GM18517 (cell line): ENCODE results near the gene CALML3.

Source experiments
- ATAC-seq: cut with Tn5 transposase; IDR thresholded peaks from one replicate; pipeline ENCODE4 v1.9.1; 2021; ENCODE audit warnings: mild to moderate bottlenecking, moderate library complexity; ENCODE audit not compliant: unreplicated experiment

CALML3 gene

DNA sequence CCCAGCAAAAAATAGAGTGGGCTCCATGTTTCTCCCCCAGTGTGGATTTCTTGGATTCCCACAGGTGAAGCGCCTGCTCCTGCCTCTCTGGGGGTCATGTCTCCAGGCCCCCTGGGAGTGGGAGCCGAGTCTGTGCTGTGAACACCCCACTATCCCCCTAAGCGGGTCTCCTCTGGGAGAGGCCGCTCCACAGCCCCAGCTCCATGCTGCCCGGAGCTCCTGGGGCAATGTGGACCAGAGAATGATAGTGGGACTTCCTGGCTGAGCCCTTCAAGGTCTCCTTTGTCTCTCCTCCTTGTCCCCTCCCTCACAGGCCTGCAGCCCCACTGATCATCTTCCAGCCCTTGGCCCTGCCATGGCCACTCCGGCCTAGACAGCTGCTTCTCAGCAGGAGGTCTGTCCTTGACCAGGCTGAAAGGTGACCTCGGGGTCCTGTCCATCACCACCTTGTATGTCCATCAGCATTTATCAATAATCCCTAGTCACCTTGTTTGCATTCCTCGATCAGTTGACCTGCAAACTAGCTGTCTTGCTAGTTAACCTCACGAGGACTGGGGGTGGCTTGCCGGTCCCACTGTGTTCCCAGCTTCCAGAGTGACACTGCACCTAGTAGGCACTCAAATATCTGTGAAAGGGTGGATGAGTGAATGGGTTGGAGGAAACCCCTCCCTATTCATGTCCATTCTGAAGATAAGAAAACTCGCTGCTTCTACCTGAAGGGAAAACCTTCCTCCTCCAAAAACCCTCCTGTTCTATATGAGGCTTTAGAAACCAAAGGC lies 776 bp upstream of the CALML3 start:
- no peak for ATAC-seq

DNA sequence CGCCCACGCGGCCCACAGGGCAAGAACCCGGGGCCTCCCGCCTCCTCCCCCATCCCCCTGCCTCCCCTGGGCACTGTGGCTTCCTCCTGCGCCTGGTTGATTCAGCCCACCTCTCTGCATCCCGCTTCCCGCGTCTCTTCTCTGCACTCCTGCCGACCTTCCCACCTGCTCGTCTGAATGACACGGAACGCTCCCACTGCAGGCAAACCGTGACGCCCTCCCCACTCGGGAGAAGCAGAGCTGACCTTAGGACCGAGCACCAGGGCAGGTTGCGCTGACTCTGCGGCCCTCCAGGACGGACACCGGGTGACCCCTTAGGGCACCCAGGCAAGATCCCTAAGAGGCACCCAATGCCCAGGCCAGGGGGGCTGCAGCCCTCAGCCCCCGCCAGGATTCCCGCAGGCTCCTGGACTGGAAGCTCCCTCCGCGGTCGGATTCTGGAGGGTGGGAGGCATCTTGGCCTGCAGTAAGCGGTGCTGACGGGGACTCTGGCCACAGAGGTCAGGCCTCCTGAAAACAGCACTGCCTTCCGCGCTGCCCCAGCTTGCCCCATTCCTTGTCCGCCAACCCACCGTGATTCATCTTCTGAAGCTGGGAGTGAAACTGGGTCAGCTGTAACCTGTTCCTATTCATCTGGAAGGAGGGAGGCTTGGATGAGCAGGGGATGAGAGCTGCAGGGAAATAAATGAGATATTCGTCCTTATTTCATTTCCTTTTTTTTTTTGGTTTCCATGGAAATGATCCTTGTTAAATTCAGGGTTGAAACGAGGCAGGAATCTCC lies 990 bp downstream of the CALML3 start:
- no peak for ATAC-seq

DNA sequence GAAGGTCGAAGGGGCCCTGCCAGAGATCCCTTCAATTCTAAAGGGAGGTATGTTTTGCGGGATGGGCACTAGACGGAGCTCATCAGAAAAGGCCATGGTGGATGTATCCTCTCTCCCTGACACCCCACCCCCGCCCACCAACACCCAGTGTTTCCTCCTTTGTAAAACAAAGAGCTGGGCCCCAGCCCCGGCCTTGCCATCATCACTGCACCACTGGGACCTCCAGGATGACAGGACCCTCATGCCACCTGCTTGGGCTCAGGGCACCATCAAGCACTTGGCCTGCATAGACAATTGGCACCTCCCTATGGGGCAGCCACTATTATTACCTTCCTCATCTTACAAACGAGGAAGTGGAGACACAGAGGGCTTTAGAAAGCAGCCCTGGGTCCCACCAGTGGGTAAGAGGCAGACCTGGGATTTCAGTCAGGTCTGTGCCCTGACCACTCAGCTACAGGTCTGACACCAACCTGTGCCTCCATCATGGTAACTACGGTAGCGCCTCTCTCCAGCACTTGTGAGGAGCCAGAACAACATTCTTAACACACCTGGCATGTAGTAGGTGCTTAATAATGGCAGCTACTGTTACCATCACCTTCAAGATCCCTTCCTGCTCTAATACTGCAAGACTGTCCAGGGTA lies 2.0 kb downstream of the CALML3 start:
- ATAC-seq: no peak

DNA sequence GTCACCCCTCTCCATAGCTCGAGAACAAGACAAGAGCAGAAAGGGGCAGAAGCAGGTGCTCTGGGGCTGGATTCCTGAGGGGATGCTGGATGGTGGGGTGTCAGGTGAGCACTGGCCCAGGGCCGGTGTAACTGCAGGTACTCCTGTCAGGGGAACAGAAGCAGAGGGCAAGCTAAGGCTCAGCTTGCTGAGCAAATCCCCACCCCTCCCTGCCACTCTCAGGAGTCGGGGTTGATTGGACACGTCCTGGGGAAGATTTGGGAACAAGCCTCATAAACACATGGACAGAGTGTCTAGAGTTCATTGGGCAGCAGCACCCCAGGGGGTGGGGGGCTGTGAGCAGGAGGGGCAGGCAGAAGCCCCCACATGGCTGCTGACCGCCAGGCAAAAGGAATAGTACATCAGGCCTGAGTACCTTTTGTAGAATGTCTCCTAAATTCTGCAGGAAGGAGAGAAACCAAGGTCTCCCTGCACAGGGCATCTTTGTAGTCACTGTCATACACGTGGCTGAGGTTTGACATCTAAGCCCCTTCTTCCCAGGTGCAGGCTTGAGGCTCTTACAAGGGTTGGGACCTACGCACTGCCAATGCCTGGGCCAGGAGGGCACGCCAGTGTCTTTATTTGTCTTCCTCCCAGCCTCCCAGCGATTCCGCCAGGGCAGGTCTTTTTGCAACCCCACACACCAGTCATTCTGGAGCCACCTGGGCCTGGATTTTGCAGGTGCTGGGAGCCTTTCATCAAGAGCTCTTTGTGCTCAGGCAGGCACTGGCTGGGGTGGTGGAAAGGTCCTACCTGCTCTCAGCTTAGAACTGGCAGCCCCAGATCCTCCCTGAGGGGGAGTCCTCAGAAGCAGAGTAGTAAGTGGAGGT lies 2.8 kb downstream of the CALML3 start:
- no peak for ATAC-seq

DNA sequence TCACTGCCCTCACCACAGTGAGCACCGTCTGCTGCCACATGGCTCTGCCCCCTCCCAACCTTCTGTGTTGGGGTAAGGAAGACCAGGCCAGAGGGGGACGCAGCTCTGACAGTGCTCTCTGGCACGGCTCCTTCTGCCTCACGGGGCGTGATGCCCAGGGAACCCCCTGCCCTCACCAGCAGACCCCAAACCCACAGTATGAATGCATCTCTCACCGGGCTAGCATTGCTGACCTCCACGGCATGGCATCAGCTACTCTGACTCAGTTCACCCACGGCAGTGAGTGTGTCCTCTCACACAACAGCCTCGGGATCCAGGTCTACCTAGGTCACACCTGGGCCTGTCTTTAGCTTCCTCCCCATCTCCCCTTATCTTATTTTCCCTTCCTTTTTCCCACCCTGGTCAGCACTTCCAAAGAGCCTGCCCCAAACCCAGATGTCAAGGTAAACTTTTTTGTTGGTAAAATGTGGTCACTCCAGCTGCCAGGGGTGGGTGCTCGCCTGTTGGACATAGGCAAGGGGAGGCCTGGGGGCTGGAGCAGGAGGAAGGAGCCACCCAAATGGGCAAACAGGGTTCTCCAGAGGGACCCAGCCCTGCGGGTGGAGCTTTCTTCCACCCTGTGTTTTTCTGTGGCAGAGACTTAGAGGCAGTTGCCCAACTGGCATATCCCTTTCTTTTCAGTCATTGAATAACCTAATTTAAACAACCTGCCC lies 4.4 kb downstream of the CALML3 start:
- no peak for ATAC-seq

DNA sequence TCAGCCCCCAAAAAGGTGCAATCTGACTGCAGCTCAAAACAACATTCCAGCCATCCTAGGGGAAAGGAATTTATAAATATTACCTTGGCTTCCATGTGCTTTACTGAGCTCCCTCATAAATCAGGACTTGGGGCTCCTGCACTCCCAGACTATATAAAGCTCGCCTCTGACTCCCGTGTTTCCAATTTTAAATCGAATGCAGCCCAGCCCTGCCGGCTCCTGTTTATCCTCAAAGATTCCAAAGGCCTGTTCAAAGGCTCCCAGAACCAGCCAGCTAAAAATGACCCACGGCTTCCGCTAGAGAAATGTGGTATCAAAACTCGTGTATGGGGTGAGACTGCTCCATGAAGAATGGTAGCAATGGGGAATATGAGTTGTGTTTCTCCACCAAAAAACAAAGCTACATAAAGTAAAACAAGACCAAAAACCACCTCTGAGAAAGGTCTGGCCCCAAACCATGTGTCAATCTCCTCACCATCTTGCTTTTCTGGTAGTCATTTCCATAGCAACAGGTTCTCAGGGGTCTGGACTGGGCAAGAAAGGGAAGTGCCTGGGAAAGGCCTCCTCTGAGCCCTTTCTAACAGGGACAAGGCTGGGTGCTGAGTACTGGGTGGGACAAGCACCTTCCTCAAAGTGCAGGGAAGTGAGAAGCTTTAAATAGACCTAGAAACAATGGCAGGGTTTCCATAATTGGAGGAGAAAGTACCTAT lies 5.1 kb downstream of the CALML3 start:
- ATAC-seq: no peak

DNA sequence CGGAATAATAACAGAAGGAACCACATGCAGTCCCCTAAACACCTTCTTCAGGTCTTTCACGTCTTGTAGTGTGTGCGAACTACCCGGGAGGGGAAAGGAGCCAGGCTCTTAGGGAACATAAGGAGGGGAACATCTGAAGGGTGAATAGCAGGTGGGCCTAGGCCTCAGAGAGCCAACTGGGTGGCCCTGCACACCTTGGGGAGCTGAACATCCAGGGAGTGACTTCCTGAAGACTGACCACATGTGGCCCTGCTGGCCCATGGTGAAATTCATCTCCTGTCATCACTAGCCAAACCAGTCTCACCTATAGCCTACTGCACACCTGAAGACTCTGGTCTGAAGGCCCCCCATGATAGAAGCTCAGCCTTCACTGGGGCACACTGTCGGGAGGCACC lies 5.6 kb downstream of the CALML3 start:
- ATAC-seq: no peak

DNA sequence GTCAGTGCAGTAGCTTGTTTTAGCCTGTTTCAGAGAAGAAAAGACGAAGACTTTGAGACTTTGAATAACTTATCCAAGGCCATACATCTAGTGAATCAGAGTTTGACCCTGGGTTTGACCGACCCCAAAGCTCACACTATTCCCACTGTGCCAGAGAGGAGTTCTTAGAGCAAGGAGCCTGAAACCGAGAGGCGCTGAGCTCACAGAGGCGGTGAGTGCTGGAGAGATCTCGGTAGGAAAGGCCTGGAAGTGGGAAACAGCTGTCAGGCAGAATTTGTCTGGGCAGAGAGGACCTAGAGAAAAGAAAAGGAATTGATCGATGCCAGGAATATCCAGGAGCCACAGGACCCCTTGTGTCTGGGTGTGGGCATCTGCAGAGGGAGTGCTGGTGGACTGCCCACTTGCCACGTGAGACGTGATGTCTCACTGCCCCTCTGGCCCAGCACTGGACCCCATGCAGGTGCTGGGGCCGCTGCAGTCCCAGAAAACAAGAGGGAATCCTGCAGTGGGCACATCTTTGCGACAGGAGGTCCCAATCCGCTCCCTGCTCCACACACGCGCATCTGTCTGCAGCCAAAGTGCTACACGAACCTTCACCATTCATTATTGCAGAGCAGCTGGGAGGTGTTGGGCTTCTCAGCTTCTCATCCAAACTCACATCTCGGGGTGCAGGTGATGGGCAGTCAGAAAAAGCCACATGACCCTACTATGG lies 6.2 kb downstream of the CALML3 start:
- no peak for ATAC-seq

DNA sequence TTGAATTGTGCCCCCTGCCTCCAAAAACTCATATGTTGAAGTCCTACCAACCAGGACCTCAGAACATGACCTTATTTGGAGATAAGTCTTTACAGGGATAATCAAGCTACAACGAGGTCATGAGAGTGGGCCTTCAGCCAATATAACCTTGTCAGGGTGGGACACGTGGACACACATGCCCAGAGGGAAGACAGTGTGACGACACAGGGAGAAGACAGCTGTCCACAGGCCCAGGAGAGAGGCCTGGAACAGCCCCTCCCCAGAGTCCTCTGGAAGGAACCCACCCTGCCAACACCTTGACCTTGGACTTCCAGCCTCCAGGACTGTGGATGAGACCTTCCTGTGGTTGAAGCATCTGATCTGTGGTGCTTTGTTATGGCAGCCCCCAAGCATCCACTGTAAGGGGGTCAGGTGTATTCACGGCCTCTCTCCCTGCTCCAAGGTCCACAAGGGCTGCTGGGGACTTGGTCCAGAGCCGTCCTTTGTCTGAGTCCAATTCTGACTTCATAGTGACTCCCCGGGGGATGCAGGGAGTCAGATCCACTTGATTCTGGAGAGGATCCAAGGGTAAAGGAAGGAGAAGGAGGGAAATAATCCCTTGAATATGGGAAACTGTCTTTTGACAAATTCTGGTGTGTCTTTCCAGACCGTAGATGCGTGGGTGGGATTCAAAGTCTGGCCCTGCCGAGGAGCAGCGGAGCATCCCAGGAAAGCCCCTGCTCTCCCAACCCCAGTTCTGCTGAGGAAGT lies 7.0 kb downstream of the CALML3 start:
- ATAC-seq: no peak

DNA sequence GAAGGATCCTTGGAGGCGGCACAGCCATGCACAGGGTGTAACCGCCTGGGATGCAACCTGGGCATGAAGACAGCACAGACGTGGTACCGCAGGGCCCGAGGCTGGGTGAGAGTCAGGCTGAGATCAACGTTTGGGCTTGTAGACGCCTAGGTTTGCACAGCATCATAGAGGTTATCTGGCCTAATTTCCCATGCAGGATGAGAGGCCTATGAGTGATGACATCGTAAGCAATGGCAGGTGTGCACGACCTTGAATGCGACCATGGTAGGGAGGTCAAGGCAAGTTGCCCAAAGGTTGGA lies 7.5 kb downstream of the CALML3 start:
- ATAC-seq: no peak

DNA sequence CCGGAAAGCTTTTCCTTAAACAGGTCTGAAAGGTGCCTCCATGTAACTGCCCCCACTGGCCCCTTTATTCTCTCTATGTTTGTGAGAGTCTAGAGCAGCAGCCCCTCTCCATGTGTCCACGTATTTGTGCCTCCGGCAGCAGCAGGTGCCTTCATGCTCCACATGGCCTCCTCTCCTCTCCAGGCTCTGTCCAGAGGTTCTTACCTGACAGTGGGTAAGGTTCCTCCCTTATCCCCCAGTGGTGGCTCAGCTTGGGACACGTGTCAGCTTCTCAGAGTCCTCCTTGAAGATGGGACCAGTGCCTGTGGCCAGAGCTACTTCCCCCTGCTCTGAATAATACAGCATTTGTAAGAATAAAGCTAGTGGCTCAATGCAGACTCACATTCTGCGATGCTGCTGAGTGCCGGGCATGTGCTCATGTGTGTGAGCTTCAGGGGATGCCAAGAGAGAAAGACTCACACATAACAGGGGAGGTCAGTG lies 7.9 kb downstream of the CALML3 start:
- no peak for ATAC-seq

DNA sequence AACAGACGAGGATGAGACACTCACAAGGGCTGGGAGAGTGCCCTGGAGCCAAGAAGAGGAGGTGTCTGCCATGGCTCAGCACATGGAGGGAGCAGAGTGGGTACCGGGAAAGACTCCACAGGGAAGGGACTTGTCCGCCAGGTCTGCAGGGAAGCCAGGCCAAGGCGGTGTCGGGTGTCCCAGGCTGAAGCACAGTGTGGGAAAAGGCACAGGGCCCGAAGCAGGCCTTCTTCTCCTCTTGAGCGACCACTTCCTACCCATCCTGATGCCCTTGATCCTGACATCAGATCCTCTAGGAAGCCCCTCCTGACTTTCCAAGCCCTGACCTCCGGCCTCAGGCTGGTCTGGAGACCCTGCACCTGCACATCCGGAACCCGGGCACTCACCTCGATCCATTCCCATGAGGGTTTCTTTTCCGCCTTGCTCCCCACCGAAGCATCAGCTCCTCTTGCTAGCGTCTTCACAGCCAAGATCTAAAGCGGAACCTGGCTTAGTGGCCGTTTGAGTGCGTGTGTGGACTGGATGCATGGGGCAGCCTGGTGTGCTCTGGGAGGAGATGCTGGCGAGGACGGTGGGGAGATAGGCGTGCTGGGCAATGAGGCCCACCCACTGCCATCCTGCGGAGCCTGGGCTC lies 8.5 kb downstream of the CALML3 start:
- no peak for ATAC-seq

DNA sequence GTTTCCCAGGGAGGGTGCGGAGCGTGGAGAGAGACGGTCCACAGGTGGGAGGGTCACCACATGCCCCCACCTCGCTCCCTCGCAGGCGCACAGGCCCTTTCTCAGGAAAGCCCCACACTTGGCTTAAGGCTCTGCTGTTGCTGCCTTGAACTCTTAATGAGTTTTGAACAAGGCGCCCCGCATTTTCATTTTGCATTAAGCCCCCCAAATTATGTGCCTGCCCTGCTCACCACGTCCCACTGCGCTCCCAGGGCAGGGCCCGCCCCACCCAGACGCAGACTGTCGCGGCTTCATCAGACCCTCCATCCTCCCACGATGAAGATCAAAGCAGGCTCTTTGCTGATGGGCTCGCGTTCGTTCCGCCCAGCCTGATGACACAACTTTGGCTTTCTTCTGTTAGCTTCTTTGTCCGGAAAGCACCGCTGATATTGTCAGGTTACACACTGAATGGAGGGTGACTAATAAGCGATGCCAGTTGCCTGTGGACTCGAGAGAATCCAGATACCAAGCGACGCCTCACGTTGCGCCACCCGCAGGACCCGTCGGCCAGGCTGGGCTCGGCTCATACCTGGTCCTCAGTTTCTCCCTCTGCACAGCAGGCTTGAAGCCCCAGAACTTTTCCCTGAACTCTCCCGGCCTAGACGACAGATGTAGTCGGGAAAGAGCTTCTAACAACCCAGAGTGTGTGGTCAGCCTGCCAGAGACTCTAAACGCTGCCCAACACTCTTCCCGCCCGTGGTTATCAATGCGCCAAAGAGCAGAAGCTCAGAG lies 9.5 kb downstream of the CALML3 start:
- ATAC-seq: no peak

DNA sequence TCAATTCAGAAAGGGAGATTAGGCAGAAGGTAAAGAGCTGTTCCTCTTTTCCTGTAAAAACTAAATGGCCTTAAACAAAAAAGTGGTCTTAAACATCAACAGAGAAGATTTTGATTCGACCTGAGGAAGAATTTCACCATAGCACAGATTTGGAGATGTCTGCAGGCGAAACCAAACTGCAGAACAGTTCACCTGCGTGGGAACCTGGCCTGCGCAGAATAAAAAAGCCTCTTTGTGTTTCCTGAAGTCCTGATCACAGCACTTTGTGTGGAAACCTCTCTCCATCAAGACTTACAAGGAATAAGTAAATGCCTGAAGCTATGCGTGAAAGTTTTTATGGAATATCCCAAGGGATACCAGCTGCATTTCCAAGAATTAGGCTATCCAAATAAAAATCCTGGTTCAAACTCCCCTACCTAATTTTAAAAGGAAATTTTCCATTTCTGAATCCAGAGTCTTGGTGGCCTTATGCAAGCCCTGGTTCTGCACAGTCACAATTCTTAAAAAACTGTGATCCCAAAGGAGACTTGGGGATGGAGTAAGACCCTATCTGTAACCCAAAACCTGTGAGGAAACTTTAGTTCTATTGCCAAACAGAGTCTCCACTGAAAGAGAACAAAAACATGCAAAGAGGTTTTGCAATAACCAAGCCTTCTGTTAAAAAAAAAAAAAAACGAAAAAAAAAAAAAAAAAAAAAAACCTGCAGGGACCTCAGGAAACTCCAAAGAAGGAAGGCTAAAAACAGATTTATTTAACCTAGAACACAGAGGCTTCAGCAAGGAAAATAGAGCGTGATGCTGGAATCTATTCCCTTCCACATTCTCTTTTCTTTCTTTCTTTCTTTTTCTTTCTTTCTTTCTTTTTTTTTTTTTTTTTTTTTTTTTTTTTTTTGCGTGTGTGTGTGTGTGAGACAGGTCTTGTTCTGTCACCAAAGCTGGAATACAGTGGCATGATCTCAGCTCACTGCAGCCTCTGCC lies 10.4 kb downstream of the CALML3 start:
- no peak for ATAC-seq

DNA sequence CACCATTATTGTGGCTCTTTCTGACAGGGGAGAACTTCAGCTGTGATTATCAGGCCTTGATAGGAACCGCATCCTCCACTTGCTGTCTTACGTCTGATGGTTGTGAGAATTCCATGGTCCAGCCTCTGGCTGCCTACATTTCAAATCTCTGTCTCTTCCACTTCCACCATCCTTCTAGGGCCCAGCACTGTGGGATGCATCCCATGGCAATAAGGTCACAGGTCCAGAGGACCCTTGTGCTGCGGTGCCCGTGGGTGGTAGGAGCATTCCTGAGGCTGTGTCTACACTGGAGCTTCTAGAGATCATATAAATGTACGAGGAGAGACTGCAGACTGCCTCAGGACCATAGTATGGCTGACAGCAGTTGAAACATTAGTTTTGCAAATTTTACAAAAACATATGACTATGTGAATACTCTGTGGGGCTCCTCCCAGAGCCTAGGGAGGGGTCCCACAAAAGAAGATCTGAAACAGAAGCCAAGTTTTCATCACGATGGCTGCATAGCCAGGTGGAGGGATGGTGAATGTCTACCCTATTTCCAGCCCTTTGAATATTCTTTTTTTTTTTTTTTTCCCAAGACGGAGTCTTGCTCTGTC lies 11.8 kb downstream of the CALML3 start:
- no peak for ATAC-seq

DNA sequence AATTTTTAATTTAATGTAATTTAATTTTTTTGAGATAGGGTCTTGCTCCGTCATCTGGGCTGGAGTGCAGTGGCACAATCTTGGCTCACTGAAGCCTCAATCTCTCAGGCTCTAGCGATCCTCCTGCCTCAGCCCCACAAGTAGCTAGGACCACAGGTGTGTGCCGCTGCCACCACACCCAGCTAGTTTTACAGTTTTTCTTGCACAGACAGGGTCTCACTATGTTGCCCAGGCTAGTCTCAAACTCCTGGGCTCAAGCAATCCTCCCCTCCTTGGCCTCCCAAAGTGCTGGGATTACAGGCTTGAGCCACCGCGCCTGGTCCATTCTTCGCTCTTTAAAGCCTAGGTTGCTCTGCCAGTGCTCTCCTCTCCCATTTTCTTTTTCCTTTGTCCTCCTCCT lies 12.9 kb downstream of the CALML3 start:
- no peak for ATAC-seq
